GM23248 (cell line): ENCODE results near the gene MMP17.

ENCODE experiments used
- EZH2 ChIP-seq: fragments of 200-600 bp; sonication (generic); IDR thresholded peaks from 2 replicates; pipeline ENCODE4 v1.6.1; 2018; ENCODE audit warnings: antibody characterized with exemption, mild to moderate bottlenecking; ENCODE audit not compliant: insufficient read depth, poor library complexity, severe bottlenecking
- EZH2phosphoT487 ChIP-seq: fragments of 200-600 bp; sonication (generic); IDR thresholded peaks from 2 replicates; pipeline ENCODE4 v1.6.1; 2018; ENCODE audit warnings: antibody characterized with exemption, moderate library complexity, mild to moderate bottlenecking, low read depth; ENCODE audit not compliant: insufficient read depth

DNA sequence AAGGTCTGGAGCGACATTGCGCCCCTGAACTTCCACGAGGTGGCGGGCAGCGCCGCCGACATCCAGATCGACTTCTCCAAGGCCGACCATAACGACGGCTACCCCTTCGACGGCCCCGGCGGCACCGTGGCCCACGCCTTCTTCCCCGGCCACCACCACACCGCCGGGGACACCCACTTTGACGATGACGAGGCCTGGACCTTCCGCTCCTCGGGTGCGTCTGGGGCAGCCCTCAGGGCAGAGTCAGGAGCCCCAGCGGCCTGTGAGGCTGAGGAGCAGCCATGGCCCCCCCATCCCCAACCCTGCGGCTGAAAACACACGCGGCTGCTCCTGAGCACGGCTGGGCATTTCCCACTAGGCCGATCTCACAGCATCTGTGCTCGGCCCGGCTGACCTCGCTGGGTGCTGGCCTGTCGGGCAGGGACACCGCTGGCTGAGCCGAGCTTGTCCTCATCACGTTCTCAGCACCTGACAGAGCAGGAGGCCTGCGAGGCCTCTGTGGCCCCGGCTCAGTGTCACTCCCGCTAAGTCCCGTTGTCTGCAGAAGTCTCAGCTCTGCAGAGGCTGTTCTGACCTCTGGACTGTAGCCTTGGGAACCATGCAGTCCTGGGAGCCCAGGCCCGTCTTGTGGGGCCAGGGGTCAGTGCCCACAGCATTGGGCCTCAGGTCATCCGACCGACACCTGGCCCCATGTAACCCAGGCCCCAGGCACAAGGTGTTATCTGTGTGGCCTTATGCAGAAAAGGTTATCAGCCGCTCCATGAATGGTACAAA, 12.6 kb downstream of the MMP17 start:
- no peak for TF ChIP-seq EZH2
- TF ChIP-seq EZH2phosphoT487, result no peak
